Fibroblast of gingiva (primary cell): Measurements from ENCODE around the gene RHOT2.

Source experiments
- DNase-seq: peaks from one replicate; pipeline ENCODE4 v3.0.0-alpha.2; 2011; ENCODE audit warnings: low read depth

Gene RHOT2

GRCh38 chr16:670485-671352 lies 2.8 kb downstream of the RHOT2 start:
- no peak for DNase-seq

DNA sequence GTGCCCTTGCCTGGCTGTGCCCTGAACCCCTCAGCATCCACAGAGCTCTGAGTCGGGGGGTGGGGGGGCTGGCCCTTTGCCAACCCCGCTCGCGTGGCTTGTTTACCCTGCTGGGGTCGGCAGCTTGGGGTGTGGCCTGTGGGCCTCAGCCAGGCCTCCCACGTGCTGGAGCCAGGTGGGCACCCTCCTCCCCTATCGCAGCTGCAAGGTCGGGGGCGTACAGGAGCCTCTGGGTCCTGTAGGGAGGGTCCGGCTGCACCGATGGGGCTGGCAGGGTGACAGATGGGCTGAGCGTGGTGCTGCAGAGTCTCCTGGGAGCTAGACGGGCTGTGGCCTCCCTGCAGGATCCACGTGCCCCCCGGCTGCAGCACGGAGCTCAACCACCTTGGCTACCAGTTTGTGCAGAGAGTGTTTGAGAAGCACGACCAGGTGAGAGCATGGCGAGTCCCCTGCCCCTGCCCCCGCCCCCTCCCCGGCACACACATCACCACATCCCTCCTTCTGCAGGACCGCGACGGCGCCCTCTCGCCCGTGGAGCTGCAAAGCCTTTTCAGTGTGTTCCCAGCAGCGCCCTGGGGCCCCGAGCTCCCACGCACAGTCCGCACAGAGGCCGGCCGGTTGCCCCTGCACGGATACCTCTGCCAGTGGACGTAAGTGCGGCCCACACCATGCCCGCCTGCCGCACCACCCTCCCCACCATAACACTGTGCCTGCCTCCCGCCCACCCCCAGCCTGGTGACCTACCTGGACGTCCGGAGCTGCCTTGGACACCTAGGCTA lies 3.6 kb downstream of the RHOT2 start:
- no peak for DNase-seq

- DNase-seq: no peak
These were observed 4.4 kb downstream of the RHOT2 start for GRCh38 chr16:672371-672770.

GRCh38 chr16:672851-673250 lies 4.9 kb downstream of the RHOT2 start:
- no peak for DNase-seq

GRCh38 chr16:673399-673991 lies 5.6 kb downstream of the RHOT2 start:
- no peak for DNase-seq

DNA sequence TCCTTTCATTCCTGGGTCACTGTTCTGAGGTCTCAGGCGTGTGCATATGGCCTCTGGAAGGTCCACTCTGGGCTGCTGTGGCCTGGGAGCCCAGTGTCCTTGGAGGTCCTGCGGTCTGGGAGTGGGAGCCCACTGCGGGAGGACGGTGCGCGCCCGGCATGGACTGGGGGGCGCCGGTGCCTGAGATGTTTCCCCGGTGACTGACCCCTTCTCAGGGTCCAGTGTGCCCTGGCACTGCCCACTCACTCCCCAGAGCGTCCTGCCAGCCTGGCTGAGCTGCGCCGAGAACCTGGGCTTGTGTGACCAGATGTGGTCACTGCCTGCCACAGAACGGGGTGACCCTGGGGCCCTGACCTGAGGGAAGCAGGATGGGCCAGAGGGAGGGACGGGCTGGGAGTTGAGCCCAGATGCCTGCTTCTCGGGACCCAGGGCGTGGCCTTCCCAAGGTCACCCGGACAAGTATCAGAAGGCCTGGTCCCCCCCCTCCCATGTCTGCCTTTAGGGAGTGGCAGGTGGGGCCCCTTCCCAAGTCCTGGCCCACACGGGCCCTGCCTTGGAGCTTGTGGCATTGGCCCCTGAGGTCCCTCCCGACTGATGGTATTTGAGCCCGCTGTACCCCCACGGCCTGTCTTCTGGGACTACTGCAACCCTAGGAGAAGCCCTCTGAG lies 6.4 kb downstream of the RHOT2 start:
- no peak for DNase-seq

DNA sequence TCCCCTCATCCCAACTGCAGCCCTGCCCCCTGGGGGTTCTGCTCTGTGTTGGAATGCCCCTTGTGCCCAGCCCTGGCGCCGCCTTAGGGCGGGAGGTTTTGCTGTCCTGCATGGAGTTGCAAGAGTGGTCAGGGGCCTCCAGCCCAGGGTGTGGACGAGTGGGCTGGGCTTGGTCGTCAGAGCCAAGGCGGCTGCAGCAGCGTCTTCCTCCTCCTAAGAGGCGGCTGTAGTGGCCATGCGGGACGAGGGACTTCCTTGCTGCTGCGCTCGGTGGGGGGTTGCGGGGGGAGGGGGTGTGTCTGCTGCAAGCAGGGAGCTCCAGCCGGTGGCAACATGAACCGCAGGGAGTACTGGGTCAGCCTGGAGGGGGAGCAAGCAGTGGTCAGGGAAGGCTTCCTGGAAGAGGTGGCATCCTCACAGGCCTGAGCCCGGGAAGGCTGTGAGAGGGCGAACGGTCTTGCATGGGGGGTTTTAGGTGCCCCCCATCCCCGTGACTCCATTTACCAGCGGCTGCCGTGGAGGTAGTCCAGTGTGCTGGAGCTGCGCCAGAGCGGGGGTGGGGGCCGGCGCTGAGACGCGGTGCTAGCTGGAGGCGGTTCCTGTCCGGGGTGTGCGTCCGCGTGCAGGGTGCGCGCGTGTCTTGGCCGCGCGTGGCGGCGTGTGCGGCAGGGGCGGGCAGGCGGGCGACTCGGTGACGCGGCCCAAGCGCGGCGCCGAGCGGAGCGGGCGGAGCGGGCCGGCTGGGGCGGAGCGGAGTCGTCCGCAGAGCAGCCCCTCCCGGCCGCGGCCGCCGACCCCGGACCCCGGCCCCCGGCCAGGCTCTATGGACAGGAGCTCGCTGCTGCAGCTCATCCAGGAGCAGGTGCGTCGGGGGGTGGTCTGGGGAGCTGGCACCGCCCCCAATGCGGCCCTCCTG lies 7.3 kb downstream of the RHOT2 start, which contains the start of gene RHBDL1:
Gene RHBDL1, plus strand, starts transcription at position 704 of the 916 bp plus-strand sequence. Its CDS starts 120 bp downstream, at position 824.
- DNase-seq: peak; percentile 43

DNA sequence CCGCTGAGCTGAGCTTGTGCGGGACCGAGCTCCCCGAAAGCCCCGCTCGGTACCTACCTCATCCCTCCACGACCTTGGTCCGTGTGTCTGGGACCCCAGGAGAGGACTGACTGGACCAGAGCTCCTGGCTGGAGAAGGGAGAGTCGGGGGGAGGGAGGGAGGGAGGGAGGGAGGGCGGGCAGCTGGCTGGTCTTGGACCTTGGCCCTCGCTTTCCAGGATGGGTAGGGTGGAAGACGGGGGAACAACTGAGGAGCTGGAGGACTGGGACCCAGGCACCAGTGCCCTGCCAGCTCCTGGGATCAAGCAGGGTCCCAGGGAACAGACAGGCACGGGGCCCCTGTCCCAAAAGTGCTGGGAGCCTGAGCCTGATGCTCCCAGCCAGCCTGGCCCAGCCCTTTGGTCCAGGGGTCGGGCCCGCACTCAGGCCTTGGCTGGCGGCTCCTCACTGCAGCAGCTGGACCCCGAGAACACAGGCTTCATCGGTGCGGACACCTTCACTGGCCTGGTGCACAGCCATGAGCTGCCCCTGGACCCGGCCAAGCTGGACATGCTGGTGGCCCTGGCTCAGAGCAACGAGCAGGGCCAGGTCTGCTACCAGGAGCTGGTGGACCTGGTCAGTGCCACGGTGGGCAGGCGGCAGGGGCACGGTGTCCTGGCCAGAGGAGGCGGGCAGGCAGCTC lies 8.1 kb downstream of the RHOT2 start:
- no peak for DNase-seq

GRCh38 chr16:676565-676902 lies 8.6 kb downstream of the RHOT2 start:
- no peak for DNase-seq

DNA sequence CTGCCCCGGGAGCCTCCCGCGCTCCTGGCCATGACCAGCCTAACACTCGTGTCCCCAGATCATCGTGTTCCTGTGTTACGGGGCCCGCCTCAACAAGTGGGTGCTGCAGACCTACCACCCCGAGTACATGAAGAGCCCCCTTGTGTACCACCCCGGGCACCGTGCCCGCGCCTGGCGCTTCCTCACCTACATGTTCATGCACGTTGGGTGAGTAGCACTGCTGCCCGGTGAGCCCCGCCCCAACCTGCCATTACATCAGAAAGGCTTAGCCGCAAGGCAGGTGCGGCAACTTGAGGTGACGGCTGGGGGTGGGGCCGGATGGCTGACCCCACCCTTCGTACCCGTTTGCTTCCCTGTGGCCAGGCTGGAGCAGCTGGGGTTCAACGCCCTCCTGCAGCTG lies 9.0 kb downstream of the RHOT2 start:
- DNase-seq: no peak

- no peak for DNase-seq
These were observed 9.6 kb downstream of the RHOT2 start for GRCh38 chr16:677316-678190.

GRCh38 chr16:678209-678857 lies 10.4 kb downstream of the RHOT2 start:
- DNase-seq: no peak

GRCh38 chr16:678858-679813 lies 11.2 kb downstream of the RHOT2 start:
- DNase-seq: peak; percentile 42

GRCh38 chr16:679814-680624 lies 12.1 kb downstream of the RHOT2 start, which contains the start of gene STUB1:
Gene STUB1 (plus strand): TSS chr16:680410. CDS start chr16:680526, 116 bp downstream.
- peak; percentile 88 for DNase-seq

GRCh38 chr16:680625-680945 lies 12.7 kb downstream of the RHOT2 start:
- no peak for DNase-seq

GRCh38 chr16:680967-681745 lies 13.2 kb downstream of the RHOT2 start:
- peak; percentile 65 for DNase-seq
